Lower leg skin (tissue), 4 donors: Measurements from ENCODE around the gene BLVRB. TPM values are rescaled to one million over a fixed set of nuclear protein-coding genes. Genes with fewer than 3 reads are reported as not detected.

Experiments used
- DNase-seq, 2 donors: peaks; one replicate each; pipeline ENCODE4 v3.0.0-alpha.2; 2019; ENCODE audit warnings: low spot score in 2 of 2
- H3K4me3 ChIP-seq: fragments of 200-600 bp; sonication (generic); 2 replicates; pipeline ENCODE4 v1.5.1; 2017; ENCODE audit warnings: mild to moderate bottlenecking, low read depth; ENCODE audit not compliant: poor library complexity, severe bottlenecking
- CTCF ChIP-seq, 3 donors: fragments of 450-650 bp; IDR thresholded peaks; one replicate each; pipeline ENCODE4 v1.5.1; 2016; ENCODE audit warnings: antibody characterized with exemption in 3 of 3, mild to moderate bottlenecking in 3 of 3, moderate library complexity in 2 of 3
- POLR2A ChIP-seq, 2 donors: fragments of 450-650 bp; IDR thresholded peaks; one replicate each; pipeline ENCODE4 v1.6.1; 2016 to 2017; ENCODE audit warnings: antibody characterized with exemption in 2 of 2, mild to moderate bottlenecking in 1 of 2, moderate library complexity in 1 of 2
- WGBS, 2 donors: methylation state at CpG; one replicate each; pipeline ENCODE4 v1.1.5; 2018; 5-methylcytosine and 5-hydroxymethylcytosine counted together
- intact Hi-C: fragments of 100-400 bp; cut with DNase I; formaldehyde crosslinking; loops from one replicate; pipeline ENCODE4 v1.15.0; 2023; ENCODE audit warnings: low total_unique reads
- total RNA-seq, 4 donors: library from RNA; depleted of rRNA; stranded (reverse); fragments of >200 nt; gene quantifications; one replicate each; pipeline ENCODE4 v1.1.0, GENCODE V29; 2016

BLVRB gene
- total RNA-seq, 4 donors from 2014 or later: 139 to 161 (median 154) TPM

- DNase-seq: no peak
- intact Hi-C loops: no loop called here
- H3K4me3 ChIP-seq: no peak overlapping the region
- WGBS, 2 donors: 93 to 97% methylated on average over 13 of the region's 13 CpGs
- TF ChIP-seq CTCF (IDR thresholded peaks at IDR 0.05) (no peak), POLR2A (IDR thresholded peaks at IDR 0.05) (no peak)
Observed at GRCh38 chr19:40472516-40472915, 7.0 kb upstream of the BLVRB start.

GRCh38 chr19:40471111-40471510 is 5.6 kb upstream of the BLVRB start:
- TF ChIP-seq POLR2A (IDR thresholded peaks at IDR 0.05) (no peak), CTCF (IDR thresholded peaks at IDR 0.05) (no peak)
- no peak overlapping the region for H3K4me3 ChIP-seq
- no peak for DNase-seq
- 95 to 98% methylated on average over 3 of the region's 3 CpGs for WGBS, 2 donors
- intact Hi-C loops: no loop called here

DNA sequence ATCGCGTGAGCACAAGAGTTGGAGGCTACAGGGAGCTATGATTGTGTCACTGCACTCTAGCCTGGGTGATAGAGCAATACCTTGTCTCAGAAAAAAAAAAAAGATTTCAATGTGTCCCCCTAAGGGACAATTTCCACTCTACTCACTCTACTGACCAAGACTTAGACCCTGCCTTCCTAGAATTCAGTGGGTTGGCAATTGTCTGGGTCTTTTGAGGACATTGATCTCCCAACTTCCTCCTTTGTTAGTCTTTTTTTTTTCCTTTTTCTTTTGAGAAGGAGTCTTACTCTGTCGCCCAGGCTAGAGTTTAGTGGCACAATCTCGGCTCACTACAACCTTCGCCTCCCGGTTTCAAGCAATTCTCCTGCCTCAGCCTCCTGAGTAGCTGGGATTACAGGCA is 3.5 kb upstream of the BLVRB start:
- TF ChIP-seq POLR2A (IDR thresholded peaks at IDR 0.05) (no peak), CTCF (IDR thresholded peaks at IDR 0.05) (no peak)
- no peak overlapping the region for H3K4me3 ChIP-seq
- WGBS, 2 donors: 89 to 93% methylated on average over 6 of the region's 6 CpGs
- intact Hi-C loops: loop anchor here (10.0 kb wide), 1 partner anchor 166 kb away; no protein-coding TSS in a partner anchor
- no peak for DNase-seq

GRCh38 chr19:40466985-40467734 is 1.6 kb upstream of the BLVRB start, which contains the start of gene SPTBN4:
Gene SPTBN4, plus strand, starts transcription at chr19:40467001. Its CDS starts 5,621 bp downstream, at chr19:40472622.
- H3K4me3 ChIP-seq: peak within 1 kb of the TSS; percentile 15
- WGBS, 2 donors: 26 to 31% methylated on average over 19 to 21 of the region's 87 CpGs
- intact Hi-C loops: loop anchor here (10.0 kb wide), 1 partner anchor 168 kb away; no protein-coding TSS in a partner anchor
- TF ChIP-seq CTCF (IDR thresholded peaks at IDR 0.05) (no peak), POLR2A (IDR thresholded peaks at IDR 0.05) (no peak)
- no peak for DNase-seq

DNA sequence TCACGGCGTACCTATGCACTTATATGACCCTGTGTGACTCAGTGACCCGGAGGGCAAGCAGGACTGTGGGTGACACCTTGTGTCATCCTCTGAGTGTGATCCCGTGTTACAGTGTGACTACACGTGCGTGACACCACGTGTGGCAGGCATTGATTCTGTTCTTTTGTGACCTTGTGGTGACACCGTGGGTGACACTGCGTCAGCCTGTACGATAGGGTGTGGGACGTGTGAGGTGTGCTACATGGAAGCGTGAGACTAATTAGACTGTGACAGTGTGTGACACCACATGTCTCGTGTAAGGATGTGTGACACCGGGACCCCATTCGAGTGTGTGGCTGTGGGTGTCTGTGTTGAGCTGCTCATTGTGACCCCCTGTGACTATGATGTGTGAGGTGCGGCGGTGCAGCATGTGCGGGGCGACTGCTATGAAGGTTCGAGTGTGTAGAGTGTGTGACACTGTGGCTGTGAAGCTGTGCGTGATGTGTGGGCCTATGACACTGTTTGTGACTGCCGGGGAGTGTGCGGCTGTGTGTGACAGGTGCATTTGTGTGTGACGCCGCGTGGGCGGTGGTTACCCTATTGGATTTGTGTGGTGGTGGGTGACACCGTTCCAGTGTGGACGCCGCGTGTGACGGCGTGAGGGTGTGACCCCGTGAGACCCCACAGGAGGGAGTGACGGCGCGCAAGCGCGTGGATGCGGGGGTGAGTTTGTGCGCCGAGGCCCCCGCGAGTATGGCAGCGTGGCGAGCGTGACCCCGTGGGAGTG is 857 bp upstream of the BLVRB start:
- peak; percentile 34 to 90 for DNase-seq
- WGBS, 2 donors: 13 to 15% methylated on average over 26 to 28 of the region's 48 CpGs
- TF ChIP-seq CTCF (IDR thresholded peaks at IDR 0.05): no peak
- no peak for TF ChIP-seq POLR2A (IDR thresholded peaks at IDR 0.05)
- intact Hi-C loops: loop anchor here (10.0 kb wide), 1 partner anchor 168 kb away; no protein-coding TSS in a partner anchor
- peak overlapping the region; percentile 15 for H3K4me3 ChIP-seq
